ENCODE measurements around the gene DIO3.

DIO3 gene

GRCh38 chr14:101604228-101604934, 43.1 kb downstream of the DIO3 start:
- no peak overlapping the region for H3K4me3 ChIP-seq (replicated peaks; ENCODE audit: insufficient read depth, low read length)
- H3K27me3 ChIP-seq (ENCODE audit: insufficient read depth, poor library complexity, severe bottlenecking): no peaks in the 10 kb centered on the region
- TF ChIP-seq, protein P1, sequence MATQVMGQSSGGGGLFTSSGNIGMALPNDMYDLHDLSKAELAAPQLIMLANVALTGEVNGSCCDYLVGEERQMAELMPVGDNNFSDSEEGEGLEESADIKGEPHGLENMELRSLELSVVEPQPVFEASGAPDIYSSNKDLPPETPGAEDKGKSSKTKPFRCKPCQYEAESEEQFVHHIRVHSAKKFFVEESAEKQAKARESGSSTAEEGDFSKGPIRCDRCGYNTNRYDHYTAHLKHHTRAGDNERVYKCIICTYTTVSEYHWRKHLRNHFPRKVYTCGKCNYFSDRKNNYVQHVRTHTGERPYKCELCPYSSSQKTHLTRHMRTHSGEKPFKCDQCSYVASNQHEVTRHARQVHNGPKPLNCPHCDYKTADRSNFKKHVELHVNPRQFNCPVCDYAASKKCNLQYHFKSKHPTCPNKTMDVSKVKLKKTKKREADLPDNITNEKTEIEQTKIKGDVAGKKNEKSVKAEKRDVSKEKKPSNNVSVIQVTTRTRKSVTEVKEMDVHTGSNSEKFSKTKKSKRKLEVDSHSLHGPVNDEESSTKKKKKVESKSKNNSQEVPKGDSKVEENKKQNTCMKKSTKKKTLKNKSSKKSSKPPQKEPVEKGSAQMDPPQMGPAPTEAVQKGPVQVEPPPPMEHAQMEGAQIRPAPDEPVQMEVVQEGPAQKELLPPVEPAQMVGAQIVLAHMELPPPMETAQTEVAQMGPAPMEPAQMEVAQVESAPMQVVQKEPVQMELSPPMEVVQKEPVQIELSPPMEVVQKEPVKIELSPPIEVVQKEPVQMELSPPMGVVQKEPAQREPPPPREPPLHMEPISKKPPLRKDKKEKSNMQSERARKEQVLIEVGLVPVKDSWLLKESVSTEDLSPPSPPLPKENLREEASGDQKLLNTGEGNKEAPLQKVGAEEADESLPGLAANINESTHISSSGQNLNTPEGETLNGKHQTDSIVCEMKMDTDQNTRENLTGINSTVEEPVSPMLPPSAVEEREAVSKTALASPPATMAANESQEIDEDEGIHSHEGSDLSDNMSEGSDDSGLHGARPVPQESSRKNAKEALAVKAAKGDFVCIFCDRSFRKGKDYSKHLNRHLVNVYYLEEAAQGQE (IDR thresholded peaks at IDR 0.05; ENCODE audit: insufficient replicate concordance, low read depth): no peak
- TF ChIP-seq, protein P2, sequence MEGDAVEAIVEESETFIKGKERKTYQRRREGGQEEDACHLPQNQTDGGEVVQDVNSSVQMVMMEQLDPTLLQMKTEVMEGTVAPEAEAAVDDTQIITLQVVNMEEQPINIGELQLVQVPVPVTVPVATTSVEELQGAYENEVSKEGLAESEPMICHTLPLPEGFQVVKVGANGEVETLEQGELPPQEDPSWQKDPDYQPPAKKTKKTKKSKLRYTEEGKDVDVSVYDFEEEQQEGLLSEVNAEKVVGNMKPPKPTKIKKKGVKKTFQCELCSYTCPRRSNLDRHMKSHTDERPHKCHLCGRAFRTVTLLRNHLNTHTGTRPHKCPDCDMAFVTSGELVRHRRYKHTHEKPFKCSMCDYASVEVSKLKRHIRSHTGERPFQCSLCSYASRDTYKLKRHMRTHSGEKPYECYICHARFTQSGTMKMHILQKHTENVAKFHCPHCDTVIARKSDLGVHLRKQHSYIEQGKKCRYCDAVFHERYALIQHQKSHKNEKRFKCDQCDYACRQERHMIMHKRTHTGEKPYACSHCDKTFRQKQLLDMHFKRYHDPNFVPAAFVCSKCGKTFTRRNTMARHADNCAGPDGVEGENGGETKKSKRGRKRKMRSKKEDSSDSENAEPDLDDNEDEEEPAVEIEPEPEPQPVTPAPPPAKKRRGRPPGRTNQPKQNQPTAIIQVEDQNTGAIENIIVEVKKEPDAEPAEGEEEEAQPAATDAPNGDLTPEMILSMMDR (IDR thresholded peaks at IDR 0.05; ENCODE audit: insufficient read depth, low read length): no peak
- no peak for TF ChIP-seq POLR2AphosphoS5 (IDR thresholded peaks at IDR 0.05; ENCODE audit: low read depth)
- TF ChIP-seq GABPA (IDR thresholded peaks at IDR 0.05; ENCODE audit: low read depth): no peak
- no peak for TF ChIP-seq SPI1 (IDR thresholded peaks at IDR 0.05; ENCODE audit: borderline replicate concordance, low read depth)
- no peak overlapping the region for H3K27ac ChIP-seq (replicated peaks)
- no peak for DNase-seq (ENCODE audit: low read depth in 1 of 2, low spot score in 1 of 2)

- no peak overlapping the region for H3K4me3 ChIP-seq (replicated peaks; ENCODE audit: insufficient read depth, low read length)
- no peak for TF ChIP-seq SPI1 (IDR thresholded peaks at IDR 0.05; ENCODE audit: borderline replicate concordance, low read depth)
- no peak for TF ChIP-seq POLR2AphosphoS5 (IDR thresholded peaks at IDR 0.05; ENCODE audit: low read depth)
- TF ChIP-seq, protein P1 (IDR thresholded peaks at IDR 0.05; ENCODE audit: insufficient replicate concordance, low read depth): no peak
- TF ChIP-seq GABPA (IDR thresholded peaks at IDR 0.05; ENCODE audit: low read depth): no peak
- TF ChIP-seq, protein P2 (IDR thresholded peaks at IDR 0.05; ENCODE audit: insufficient read depth, low read length): no peak
- H3K27ac ChIP-seq (replicated peaks): no peak overlapping the region
- DNase-seq (ENCODE audit: low read depth in 1 of 2, low spot score in 1 of 2): no peak
- peaks cover 5% of the 10 kb centered on the region for H3K27me3 ChIP-seq (ENCODE audit: insufficient read depth, poor library complexity, severe bottlenecking)
These were observed 43.9 kb downstream of the DIO3 start for GRCh38 chr14:101604935-101605780.

DNA sequence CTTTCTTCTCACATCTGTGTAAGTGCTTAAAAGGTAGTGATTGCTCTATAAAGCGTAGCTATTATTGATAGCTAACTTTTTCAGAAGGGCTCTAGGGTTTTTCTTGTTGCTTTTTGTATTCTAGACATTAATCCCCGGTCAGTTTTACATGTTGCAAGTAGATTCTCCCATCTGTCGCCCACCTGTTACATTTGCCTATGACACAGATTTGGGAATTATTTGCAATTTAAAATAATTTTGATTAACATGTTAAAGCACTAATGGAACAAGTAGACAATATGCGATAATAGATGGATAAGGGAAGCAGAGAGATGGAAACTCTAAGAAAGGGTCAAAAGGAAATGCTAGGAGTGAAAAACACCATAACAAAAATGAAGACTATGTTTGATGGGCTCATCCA, 44.5 kb downstream of the DIO3 start:
- TF ChIP-seq GABPA (IDR thresholded peaks at IDR 0.05; ENCODE audit: low read depth) (no peak), SPI1 (IDR thresholded peaks at IDR 0.05; ENCODE audit: borderline replicate concordance, low read depth) (no peak), POLR2AphosphoS5 (IDR thresholded peaks at IDR 0.05; ENCODE audit: low read depth) (no peak)
- TF ChIP-seq, protein P2 (IDR thresholded peaks at IDR 0.05; ENCODE audit: insufficient read depth, low read length): no peak
- Histone ChIP-seq H3K27me3 (ENCODE audit: insufficient read depth, poor library complexity, severe bottlenecking) (peaks cover 5% of the 10 kb centered on the region), H3K4me3 (replicated peaks; ENCODE audit: insufficient read depth, low read length) (no peak overlapping the region), H3K27ac (replicated peaks) (no peak overlapping the region)
- no peak for DNase-seq (ENCODE audit: low read depth in 1 of 2, low spot score in 1 of 2)
